ENCODE measurements around the gene DNAH12. TPM values are rescaled to one million over a fixed set of nuclear protein-coding genes. Genes with fewer than 3 reads are reported as not detected.
A peak's percentile ranks its signal among the peaks of the same experiment; 100 is the strongest.

DNAH12 gene
- total RNA-seq, 1 donor from 2014 or later = not detected

- no peaks in the 10 kb centered on the region for H3K4me1 Mint-ChIP-seq (ENCODE audit: low read depth)
- no peak overlapping the region for H3K27ac Mint-ChIP-seq
- intact Hi-C loops (cut with micrococcal nuclease) = no loop called here
- H3K27me3 Mint-ChIP-seq (ENCODE audit: low read depth) = peaks cover 21% of the 10 kb centered on the region
- no peak for DNase-seq (ENCODE audit: low spot score)
- H3K4me3 Mint-ChIP-seq (ENCODE audit: low read depth) = no peak overlapping the region
- no peaks in the 10 kb centered on the region for H3K36me3 Mint-ChIP-seq (ENCODE audit: low read depth)
- H3K9me3 Mint-ChIP-seq = no peaks in the 10 kb centered on the region
Measured at GRCh38 chr3:57436195-57436761, 107.9 kb downstream of the DNAH12 start.

DNA sequence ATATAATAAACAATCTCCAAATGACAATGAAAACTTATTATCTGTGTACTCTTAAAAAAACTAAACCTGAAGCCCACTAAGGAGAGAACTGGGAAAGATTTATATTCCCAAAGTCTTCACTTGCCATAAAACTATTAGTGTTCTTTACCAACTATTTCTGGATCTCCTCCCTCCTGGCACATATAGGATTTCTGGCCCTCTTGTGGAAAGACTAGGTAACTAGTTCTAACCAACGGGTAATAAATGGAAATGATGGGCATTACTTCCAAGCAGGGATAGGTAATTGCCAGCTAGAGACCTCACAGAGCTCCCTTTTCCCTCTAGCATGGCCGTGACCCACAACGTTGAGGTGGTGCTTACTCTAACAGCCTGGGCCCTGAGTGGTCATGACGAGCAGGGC lies 110.1 kb downstream of the DNAH12 start:
- H3K4me3 Mint-ChIP-seq (ENCODE audit: low read depth) = no peak overlapping the region
- H3K36me3 Mint-ChIP-seq (ENCODE audit: low read depth) = no peaks in the 10 kb centered on the region
- intact Hi-C loops (cut with micrococcal nuclease) = no loop called here
- no peaks in the 10 kb centered on the region for H3K9me3 Mint-ChIP-seq
- H3K4me1 Mint-ChIP-seq (ENCODE audit: low read depth) = no peaks in the 10 kb centered on the region
- DNase-seq (ENCODE audit: low spot score) = no peak
- H3K27ac Mint-ChIP-seq = no peak overlapping the region
- peaks cover 13% of the 10 kb centered on the region for H3K27me3 Mint-ChIP-seq (ENCODE audit: low read depth)

DNA sequence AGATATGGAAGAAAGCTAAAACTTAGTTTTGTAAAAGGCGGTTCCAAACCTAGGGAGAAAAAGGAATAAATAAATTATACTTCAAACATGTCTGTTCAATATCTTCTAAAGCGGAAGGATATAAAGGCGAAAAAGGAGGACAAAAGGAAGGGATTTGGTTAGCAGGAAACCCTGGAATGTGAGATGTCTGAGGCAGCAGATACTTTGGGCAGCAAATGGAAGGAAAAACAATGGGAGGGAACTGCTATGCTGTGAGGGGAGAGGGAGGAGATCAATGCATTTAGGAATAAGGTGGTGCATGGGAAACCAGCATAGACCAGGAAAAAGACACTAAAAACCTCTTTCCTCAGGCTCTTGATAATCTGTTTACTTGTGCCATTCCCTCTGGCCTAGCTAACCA lies 120.8 kb downstream of the DNAH12 start:
- no peaks in the 10 kb centered on the region for H3K4me1 Mint-ChIP-seq (ENCODE audit: low read depth)
- no peaks in the 10 kb centered on the region for H3K36me3 Mint-ChIP-seq (ENCODE audit: low read depth)

DNA sequence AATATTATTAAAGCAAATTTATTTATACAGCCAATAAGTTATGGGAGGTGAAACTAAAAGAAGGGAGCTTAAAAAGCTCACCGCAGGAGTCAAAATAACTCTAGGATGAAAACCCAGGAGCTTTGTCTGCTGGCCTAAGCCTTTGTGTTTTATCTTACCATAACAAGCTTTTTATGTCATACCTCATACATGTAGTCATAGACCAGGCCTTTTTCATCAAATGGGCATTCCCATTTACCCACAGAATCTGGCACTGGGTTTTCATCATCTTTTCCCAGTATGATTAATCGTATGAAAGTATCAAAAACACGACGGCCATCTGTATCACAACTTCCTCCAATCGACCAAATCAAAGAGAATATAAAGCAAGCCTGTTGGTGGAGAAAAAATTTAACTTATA lies 122.8 kb downstream of the DNAH12 start:
- no peak for DNase-seq (ENCODE audit: low spot score)
- no peak overlapping the region for H3K27ac Mint-ChIP-seq
- no peaks in the 10 kb centered on the region for H3K36me3 Mint-ChIP-seq (ENCODE audit: low read depth)
- no peaks in the 10 kb centered on the region for H3K9me3 Mint-ChIP-seq
- H3K4me1 Mint-ChIP-seq (ENCODE audit: low read depth) = no peaks in the 10 kb centered on the region
- intact Hi-C loops (cut with micrococcal nuclease) = no loop called here
- H3K27me3 Mint-ChIP-seq (ENCODE audit: low read depth) = peaks cover 11% of the 10 kb centered on the region
- no peak overlapping the region for H3K4me3 Mint-ChIP-seq (ENCODE audit: low read depth)

More for the DNA sequence above, 120.8 kb downstream of the DNAH12 start:
- H3K9me3 Mint-ChIP-seq = no peaks in the 10 kb centered on the region
- no peak for DNase-seq (ENCODE audit: low spot score)
- peaks cover 11% of the 10 kb centered on the region for H3K27me3 Mint-ChIP-seq (ENCODE audit: low read depth)
- H3K4me3 Mint-ChIP-seq (ENCODE audit: low read depth) = no peak overlapping the region
- H3K27ac Mint-ChIP-seq = no peak overlapping the region
- intact Hi-C loops (cut with micrococcal nuclease) = no loop called here

- no peak overlapping the region for H3K4me3 Mint-ChIP-seq (ENCODE audit: low read depth)
- H3K9me3 Mint-ChIP-seq = no peaks in the 10 kb centered on the region
- no peaks in the 10 kb centered on the region for H3K4me1 Mint-ChIP-seq (ENCODE audit: low read depth)
- no peaks in the 10 kb centered on the region for H3K36me3 Mint-ChIP-seq (ENCODE audit: low read depth)
- intact Hi-C loops (cut with micrococcal nuclease) = no loop called here
- H3K27me3 Mint-ChIP-seq (ENCODE audit: low read depth) = peaks cover 5% of the 10 kb centered on the region
- no peak overlapping the region for H3K27ac Mint-ChIP-seq
- no peak for DNase-seq (ENCODE audit: low spot score)
Measured at GRCh38 chr3:57420001-57420400, 124.1 kb downstream of the DNAH12 start.

DNA sequence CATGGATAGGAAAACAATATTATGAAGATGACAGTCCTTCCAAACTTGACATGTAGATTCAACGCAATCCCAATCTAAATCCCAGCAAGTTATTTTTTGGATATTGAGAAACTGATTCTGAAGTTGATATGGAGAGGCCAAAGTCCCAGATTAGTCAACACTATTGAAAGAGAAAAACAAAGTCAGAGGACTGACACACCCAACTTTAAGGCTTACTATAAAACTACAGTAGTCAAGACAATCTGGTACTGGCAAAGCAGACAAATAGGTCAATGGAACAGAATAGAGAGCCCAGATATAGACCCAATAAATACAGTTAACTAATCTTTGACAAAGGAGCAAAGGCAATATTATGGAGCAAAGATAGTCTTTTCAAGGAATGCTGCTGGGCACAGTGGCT lies 132.4 kb downstream of the DNAH12 start:
- DNase-seq (ENCODE audit: low spot score) = no peak
- H3K4me1 Mint-ChIP-seq (ENCODE audit: low read depth) = no peaks in the 10 kb centered on the region
- H3K9me3 Mint-ChIP-seq = no peaks in the 10 kb centered on the region
- intact Hi-C loops (cut with micrococcal nuclease) = no loop called here
- no peaks in the 10 kb centered on the region for H3K36me3 Mint-ChIP-seq (ENCODE audit: low read depth)
- no peak overlapping the region for H3K27ac Mint-ChIP-seq
- no peak overlapping the region for H3K4me3 Mint-ChIP-seq (ENCODE audit: low read depth)
- H3K27me3 Mint-ChIP-seq (ENCODE audit: low read depth) = peaks cover 19% of the 10 kb centered on the region

DNA sequence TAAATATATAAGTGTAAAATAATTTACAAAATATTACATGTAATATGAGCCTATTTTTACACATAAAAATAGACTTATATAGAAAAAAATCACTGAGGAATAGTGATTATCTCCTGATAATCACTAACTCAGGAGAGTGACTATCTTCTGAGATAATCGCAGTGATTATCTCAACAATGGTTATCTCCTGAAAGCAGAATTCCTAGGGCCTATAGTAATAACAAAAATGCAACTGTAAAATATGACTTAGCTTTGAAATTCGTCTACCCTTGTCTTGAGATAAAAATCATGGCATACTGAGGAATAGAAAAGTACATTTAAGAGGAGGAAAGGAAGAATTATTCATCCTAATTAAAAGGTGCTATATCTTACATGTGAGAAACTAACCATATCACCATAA lies 134.7 kb downstream of the DNAH12 start:
- H3K4me3 Mint-ChIP-seq (ENCODE audit: low read depth) = no peak overlapping the region
- H3K4me1 Mint-ChIP-seq (ENCODE audit: low read depth) = no peaks in the 10 kb centered on the region
- H3K27me3 Mint-ChIP-seq (ENCODE audit: low read depth) = peaks cover 19% of the 10 kb centered on the region
- H3K9me3 Mint-ChIP-seq = no peaks in the 10 kb centered on the region
- intact Hi-C loops (cut with micrococcal nuclease) = no loop called here
- DNase-seq (ENCODE audit: low spot score) = no peak
- no peaks in the 10 kb centered on the region for H3K36me3 Mint-ChIP-seq (ENCODE audit: low read depth)
- H3K27ac Mint-ChIP-seq = no peak overlapping the region

- Mint-ChIP-seq H3K27me3 (ENCODE audit: low read depth) (peaks cover 25% of the 10 kb centered on the region), H3K9me3 (peaks cover 4% of the 10 kb centered on the region), H3K36me3 (ENCODE audit: low read depth) (no peaks in the 10 kb centered on the region), H3K4me3 (ENCODE audit: low read depth) (no peak overlapping the region), H3K27ac (no peak overlapping the region), H3K4me1 (ENCODE audit: low read depth) (peaks cover 5% of the 10 kb centered on the region)
- no peak for DNase-seq (ENCODE audit: low spot score)
- intact Hi-C loops (cut with micrococcal nuclease) = no loop called here
Measured at GRCh38 chr3:57402675-57403074, 141.5 kb downstream of the DNAH12 start.

DNA sequence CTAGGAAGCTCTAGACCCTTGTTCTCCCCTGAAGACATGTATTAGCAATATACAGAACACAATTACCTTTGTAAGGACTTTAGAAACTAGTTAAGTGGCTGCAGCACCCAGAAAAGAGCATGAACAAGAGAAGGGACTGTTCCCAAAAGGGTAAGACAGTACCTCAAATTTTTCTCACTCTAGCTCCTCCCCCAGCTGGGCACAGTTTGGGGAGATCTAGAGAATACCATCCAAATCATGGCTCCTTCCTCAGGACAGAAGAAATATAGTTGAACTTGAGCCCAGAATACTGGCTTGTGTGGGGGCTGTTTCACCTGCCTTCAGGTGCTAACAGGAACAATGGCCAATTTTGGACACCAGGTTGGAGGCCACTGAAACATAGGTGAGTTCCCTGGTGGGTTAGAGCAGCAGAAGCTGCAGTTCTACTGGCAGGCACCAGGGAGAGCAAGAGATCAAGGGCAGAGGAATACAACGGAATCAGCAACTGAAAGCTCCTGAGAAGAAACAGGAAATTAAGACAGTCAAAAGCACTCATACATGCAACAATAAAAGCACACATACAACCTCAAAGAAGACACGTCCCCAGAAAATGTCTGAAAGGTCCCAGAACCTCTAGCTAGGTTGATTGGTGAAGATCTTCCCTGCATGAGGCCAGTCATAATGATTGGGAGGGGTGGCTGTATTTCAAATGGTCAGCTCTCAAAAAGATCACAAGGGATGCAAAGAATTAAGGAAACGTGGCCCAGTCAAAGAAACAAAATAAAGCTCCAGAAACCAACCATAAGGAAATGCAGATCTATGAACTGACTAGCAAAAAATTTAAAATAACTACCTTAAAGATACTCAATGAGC lies 146.7 kb downstream of the DNAH12 start:
- no peak overlapping the region for H3K4me3 Mint-ChIP-seq (ENCODE audit: low read depth)
- H3K9me3 Mint-ChIP-seq = peaks cover 4% of the 10 kb centered on the region
- H3K36me3 Mint-ChIP-seq (ENCODE audit: low read depth) = no peaks in the 10 kb centered on the region
- intact Hi-C loops (cut with micrococcal nuclease) = loop anchor here (2.0 to 10.0 kb wide), 3 partner anchors 360 to 513 kb away; partner anchors contain the start of gene SLMAP
- peaks cover 11% of the 10 kb centered on the region for H3K4me1 Mint-ChIP-seq (ENCODE audit: low read depth)
- H3K27me3 Mint-ChIP-seq (ENCODE audit: low read depth) = peaks cover 17% of the 10 kb centered on the region
- H3K27ac Mint-ChIP-seq = peak overlapping the region; percentile 14
- DNase-seq (ENCODE audit: low spot score) = peak; percentile 57

GRCh38 chr3:57393977-57394376 lies 150.2 kb downstream of the DNAH12 start:
- H3K4me1 Mint-ChIP-seq (ENCODE audit: low read depth) = peaks cover 11% of the 10 kb centered on the region

DNA sequence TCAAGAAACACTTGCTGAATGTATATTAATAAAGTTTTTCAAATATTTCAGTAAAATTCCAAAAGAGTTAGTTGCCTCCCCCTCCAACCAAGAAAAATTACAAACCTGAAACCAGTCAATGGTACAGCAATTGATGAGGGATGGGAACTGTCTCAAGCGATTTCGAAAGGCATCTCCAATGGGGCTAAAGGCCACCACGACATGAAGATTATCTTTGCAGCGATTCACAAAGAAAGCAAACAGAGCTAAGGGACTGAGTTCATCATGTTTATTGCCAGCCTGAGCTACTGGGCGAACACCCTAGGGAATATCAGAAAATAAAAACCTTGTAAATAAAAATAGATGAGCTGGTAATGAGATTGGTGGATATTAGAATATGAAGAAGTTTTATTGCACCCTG lies 152.4 kb downstream of the DNAH12 start:
- intact Hi-C loops (cut with micrococcal nuclease) = loop anchor here (10.0 kb wide), 1 partner anchor 463 kb away; no protein-coding TSS in a partner anchor
- Mint-ChIP-seq H3K9me3 (no peaks in the 10 kb centered on the region), H3K27ac (no peak overlapping the region), H3K4me1 (ENCODE audit: low read depth) (no peaks in the 10 kb centered on the region), H3K4me3 (ENCODE audit: low read depth) (no peak overlapping the region), H3K27me3 (ENCODE audit: low read depth) (peaks cover 5% of the 10 kb centered on the region), H3K36me3 (ENCODE audit: low read depth) (no peaks in the 10 kb centered on the region)
- no peak for DNase-seq (ENCODE audit: low spot score)

More at GRCh38 chr3:57393977-57394376, 150.2 kb downstream of the DNAH12 start:
- H3K36me3 Mint-ChIP-seq (ENCODE audit: low read depth) = no peaks in the 10 kb centered on the region
- peaks cover 7% of the 10 kb centered on the region for H3K27me3 Mint-ChIP-seq (ENCODE audit: low read depth)
- intact Hi-C loops (cut with micrococcal nuclease) = loop anchor here (10.0 kb wide), 1 partner anchor 461 kb away; no protein-coding TSS in a partner anchor
- no peak overlapping the region for H3K4me3 Mint-ChIP-seq (ENCODE audit: low read depth)
- DNase-seq (ENCODE audit: low spot score) = no peak
- no peak overlapping the region for H3K27ac Mint-ChIP-seq
- peaks cover 4% of the 10 kb centered on the region for H3K9me3 Mint-ChIP-seq

GRCh38 chr3:57389271-57389670 lies 154.9 kb downstream of the DNAH12 start:
- H3K27me3 Mint-ChIP-seq (ENCODE audit: low read depth) = peaks cover 8% of the 10 kb centered on the region
- no peak overlapping the region for H3K27ac Mint-ChIP-seq
- no peak for DNase-seq (ENCODE audit: low spot score)
- intact Hi-C loops (cut with micrococcal nuclease) = no loop called here
- H3K4me3 Mint-ChIP-seq (ENCODE audit: low read depth) = no peak overlapping the region
- H3K36me3 Mint-ChIP-seq (ENCODE audit: low read depth) = no peaks in the 10 kb centered on the region
- H3K9me3 Mint-ChIP-seq = no peaks in the 10 kb centered on the region
- no peaks in the 10 kb centered on the region for H3K4me1 Mint-ChIP-seq (ENCODE audit: low read depth)

DNA sequence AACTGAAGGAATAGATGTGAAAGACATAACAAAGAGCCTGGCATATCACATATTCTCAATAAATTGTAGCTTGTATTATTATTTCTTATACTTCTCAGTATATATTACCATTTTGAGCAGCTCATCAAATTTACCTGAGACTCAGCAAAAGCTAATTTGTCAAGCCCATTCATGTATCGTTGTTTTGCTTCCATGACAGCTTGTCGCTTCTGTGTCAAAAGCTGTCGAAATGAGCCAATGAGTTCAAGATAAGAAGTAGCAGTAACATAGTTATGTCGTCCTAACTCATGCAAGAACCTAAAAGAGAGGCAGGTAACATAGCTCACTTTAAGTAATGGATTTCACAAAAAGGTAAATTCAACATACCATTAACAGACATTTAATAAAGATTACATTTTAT lies 157.8 kb downstream of the DNAH12 start:
- H3K4me1 Mint-ChIP-seq (ENCODE audit: low read depth) = no peaks in the 10 kb centered on the region

More for the DNA sequence above, 157.8 kb downstream of the DNAH12 start:
- DNase-seq (ENCODE audit: low spot score) = no peak
- intact Hi-C loops (cut with micrococcal nuclease) = no loop called here
- no peaks in the 10 kb centered on the region for H3K36me3 Mint-ChIP-seq (ENCODE audit: low read depth)
- no peak overlapping the region for H3K27ac Mint-ChIP-seq
- H3K27me3 Mint-ChIP-seq (ENCODE audit: low read depth) = peaks cover 9% of the 10 kb centered on the region
- H3K9me3 Mint-ChIP-seq = no peaks in the 10 kb centered on the region
- H3K4me3 Mint-ChIP-seq (ENCODE audit: low read depth) = no peak overlapping the region

Data from activated T-helper 2 cell treated with anti-CD3 and anti-CD28 coated beads, Interferon-gamma antibody, Interleukin-2, Interleukin-4, amounts not matched to agents 10 μg/mL and 5 μg/mL and 100 μg/mL, durations not matched to agents 14 hours and 24 hours and 36 hours (primary cell).